Neural cell (in vitro differentiated cells): ENCODE data around the gene SLC17A9.

Experiments used
- EZH2 ChIP-seq: fragments of 200-600, 300-800 bp; shearing (Covaris generic), sonication (generic); IDR thresholded peaks from 2 replicates; pipeline ENCODE4 v1.6.1; 2014; ENCODE audit warnings: antibody characterized with exemption, low read length, borderline replicate concordance, mild to moderate bottlenecking; ENCODE audit not compliant: insufficient read depth, poor library complexity, severe bottlenecking
- TF ChIP-seq, protein P1 (sequence below): fragments of 450-650 bp; IDR thresholded peaks from 2 replicates; pipeline ENCODE4 v1.5.1; 2014; ENCODE audit warnings: antibody characterized with exemption, mild to moderate bottlenecking, moderate library complexity; ENCODE audit not compliant: poor library complexity, severe bottlenecking

DNA sequence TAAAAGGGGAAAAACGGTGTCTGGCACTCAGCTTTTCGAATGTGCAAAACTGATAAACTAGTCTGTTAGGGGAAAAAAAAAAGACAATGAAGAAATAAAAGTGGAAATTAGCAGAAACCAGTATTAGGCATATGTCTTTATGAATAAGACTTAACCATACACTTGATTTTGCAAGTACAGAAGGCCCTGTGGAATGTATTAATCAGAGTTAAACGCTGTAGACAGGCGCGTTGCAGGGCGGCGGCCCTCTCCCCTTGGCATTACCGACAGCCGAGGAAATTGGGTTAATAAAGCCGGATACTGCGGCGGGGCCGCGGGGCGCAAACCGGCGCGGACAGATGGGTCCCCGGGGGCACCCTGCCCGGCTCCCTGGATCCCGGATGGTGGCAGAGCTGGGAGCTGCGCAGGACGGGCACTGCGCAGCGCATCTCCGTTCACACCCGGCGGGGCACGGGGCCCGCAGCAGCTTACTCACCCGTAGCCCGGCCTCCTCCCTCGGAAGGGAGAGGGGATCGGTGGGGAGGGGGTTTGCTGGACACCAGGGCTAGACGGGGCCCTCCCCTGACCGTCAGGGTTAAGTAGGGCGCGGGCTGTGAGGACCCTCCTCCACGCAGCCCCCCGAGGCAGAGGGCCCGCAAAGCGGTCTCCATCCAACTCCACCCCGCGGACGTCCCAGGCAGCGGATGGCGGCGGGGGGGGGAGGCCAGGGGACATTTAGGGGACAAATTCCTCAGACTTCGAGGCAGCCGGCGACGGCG is 52.3 kb downstream of the SLC17A9 start:
- peak; percentile 42 for TF ChIP-seq EZH2
- TF ChIP-seq, protein P1, sequence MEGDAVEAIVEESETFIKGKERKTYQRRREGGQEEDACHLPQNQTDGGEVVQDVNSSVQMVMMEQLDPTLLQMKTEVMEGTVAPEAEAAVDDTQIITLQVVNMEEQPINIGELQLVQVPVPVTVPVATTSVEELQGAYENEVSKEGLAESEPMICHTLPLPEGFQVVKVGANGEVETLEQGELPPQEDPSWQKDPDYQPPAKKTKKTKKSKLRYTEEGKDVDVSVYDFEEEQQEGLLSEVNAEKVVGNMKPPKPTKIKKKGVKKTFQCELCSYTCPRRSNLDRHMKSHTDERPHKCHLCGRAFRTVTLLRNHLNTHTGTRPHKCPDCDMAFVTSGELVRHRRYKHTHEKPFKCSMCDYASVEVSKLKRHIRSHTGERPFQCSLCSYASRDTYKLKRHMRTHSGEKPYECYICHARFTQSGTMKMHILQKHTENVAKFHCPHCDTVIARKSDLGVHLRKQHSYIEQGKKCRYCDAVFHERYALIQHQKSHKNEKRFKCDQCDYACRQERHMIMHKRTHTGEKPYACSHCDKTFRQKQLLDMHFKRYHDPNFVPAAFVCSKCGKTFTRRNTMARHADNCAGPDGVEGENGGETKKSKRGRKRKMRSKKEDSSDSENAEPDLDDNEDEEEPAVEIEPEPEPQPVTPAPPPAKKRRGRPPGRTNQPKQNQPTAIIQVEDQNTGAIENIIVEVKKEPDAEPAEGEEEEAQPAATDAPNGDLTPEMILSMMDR = no peak
